Stimulated activated naive CD8-positive, alpha-beta T cell treated with anti-CD3 and anti-CD28 coated beads, Interleukin-15, Interleukin-2, amounts not matched to agents 100 U/mL and 50 U/mL, for 24 hours (primary cell): ENCODE results near the gene LDB2.
"Not testable (repeated sequence)": the region's sequence is repeated elsewhere in the genome, so short reads cannot be mapped to it uniquely, and the experiment has no call there.

Source experiments
- ATAC-seq: fragments of 150-1000 bp; cut with Tn5 transposase; one replicate; pipeline ENCODE4 v1.10.0; 2021
- DNase-seq: peaks from one replicate; pipeline ENCODE4 v3.0.0; 2021

LDB2 gene

DNA sequence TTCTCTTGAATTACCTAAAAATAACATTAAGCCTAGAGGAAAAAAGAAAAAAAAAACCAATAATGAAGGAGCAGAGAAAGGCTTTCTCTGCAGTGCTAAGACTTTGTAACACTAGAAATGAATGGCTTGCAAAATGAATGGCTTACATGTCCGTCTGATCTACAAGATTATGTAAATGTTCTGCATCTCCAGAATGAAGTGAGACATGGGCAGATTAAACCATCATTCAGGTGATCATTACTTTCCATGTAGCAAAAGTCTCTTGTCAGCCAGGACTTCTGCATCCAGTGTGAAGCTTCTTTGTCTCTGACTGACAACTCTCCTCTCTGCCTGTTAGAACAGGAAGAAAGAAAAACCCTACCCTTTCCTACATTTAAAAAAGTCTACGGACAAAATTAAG is 304.3 kb downstream of the LDB2 start:
- DNase-seq (no peak), ATAC-seq (no peak)

DNA sequence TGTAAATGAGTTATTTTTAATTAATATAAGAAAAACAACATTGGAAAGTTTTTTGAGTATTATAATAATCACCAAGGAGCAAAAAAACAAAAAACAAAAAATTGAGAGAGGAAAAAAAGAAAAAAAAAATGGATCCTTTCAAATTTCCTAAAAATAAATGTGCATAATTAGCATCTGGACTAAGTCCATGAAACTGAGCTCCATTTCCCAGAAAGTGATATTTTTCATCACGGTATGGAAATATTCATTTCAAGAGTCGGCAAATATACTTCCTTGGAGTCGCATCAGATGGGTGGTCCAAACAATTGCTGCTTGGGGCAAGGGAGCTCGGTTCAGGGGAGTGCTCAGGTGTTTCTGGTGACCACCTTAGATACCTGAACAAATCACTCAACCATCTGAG is 305.1 kb downstream of the LDB2 start:
- DNase-seq = no peak
- ATAC-seq = no peak

DNA sequence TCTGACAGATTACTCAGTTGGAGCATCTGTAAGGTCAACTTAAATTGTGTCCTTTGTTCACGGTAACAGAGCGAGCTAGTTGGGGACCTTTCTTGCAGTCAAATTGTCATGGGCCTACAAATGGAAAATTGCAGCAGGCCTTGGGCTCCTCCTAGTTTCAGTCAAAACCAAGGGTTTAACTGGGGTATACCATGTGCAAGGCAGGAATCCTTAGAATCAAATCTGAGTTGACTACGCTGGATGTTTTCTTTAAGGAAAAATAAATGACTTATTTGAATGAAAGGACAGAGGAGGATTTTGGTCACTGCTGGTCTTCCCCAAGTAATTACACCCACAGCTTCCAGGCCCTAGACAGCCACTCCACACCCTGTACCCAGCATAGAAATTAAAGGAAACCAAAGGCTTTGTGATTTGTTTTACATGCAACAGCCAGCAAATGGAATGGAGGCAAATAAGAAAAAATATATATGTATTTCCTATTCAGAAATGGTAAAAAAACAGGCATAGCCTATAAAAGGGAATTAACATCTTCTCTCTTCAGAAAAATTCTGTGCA is 307.1 kb downstream of the LDB2 start:
- no peak for ATAC-seq
- DNase-seq = no peak

DNA sequence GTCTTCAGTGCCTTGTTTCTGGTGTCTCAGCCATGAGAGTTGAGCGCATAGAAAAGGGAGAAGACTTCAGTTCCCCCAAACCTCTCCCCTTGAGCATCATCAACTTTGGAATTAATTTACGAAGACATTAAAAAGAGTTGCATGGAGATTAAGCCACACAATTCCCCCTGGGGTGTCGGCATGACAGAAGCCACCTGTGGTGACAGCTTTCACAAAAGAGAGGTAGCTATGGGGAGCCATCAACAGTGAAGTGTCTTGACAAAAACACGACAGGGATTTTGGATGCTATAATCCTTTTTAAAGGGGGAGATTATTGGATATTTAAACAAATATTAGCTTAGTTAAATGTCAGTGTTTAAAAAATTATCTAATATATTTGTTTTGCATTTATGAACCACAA is 307.6 kb downstream of the LDB2 start:
- no peak for DNase-seq
- ATAC-seq = no peak

DNA sequence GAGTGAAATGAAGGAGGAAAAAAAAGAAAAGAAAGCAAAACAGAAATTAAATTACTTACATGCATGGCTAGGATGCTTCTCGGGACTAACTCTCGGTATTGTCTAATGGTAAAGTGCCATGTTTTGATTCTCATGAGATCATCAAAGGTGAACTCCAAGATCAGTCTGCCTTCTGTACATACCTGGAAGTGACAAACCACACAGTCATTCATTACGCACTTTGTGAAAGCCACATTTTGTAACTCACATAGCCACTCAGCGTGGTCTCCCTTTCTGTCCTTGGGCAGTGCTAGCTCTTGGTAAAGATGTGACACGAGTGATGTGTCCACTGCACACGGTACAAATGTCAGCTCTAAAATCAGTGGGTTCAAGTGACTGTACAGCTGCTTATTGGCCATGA is 309.8 kb downstream of the LDB2 start:
- DNase-seq = no peak
- no peak for ATAC-seq

DNA sequence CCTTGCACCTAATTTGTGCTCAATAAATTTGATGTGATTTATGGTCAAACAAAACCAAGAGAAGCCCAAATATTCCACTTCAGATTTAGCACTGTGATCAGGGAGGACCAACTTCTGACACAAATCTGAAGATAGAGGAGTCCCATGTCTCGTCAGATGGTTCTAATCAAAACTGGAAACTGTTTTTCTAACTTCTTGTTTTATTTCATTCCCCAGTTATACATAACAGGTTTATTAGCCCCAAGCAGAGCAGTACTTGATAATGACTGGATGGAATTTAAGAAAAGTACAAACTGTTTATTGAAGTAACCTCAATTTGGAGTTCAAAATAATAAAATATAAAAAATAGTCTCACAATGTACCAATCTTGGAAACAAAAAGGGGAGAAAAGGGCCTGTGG is 310.3 kb downstream of the LDB2 start:
- ATAC-seq (no peak), DNase-seq (no peak)

DNA sequence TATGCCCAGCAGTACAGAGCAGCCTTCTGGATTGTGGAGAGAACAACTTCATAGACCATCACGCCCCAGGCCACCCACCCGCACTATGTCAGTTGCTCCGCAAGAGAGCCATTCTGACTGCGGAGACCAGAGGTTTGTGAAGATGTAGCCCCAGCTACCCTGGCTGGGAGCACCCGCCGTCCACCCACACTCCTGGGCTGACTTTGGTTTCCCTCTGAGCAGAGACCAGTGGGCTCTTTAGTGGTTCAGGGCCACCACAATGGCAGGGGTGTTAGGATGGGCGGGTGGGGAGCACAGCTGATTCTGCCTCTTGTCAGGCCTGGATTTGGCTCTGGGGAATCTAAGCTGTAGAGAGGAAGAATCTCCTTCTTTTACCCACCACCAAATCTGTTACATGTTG is 313.4 kb downstream of the LDB2 start:
- no peak for ATAC-seq
- DNase-seq = no peak

DNA sequence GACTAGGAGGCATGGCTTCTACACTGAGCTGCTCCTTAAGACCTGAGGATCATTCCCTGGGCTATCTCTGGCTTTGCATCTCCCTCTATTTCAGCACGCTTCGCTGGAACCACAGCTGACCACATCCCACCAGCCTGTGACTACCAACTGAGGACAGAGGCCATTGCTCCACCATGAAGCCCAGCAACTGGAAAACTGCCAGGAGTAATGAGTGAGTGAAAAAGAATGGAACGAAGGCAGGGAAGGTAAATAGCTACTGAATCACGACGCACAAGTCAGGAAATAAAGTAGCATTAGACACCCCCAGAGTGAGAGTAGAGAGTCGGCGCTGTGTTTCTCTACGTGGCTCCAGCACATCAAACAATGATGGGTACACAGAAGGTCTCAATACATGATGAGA is 314.7 kb downstream of the LDB2 start:
- ATAC-seq (no peak), DNase-seq (no peak)

DNA sequence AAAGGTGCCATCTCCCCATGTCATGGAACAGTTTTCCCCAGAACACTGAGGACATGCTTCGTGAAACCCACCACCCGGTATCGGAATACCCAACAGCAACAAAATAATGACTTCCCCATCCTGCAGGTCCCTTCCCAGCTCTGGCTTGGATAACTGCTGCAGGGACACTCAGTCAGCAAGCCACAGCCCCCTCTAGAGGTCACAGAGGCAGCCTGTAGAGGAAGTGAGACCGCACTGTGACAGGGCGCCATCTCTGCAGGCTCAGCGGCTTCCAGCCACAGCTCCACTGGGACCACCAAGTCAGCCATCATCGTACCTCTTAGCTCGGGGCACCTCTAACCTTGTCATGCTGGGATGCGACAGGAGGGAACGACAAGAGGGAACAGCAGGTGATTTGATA is 315.9 kb downstream of the LDB2 start:
- ATAC-seq = no peak
- DNase-seq = no peak

DNA sequence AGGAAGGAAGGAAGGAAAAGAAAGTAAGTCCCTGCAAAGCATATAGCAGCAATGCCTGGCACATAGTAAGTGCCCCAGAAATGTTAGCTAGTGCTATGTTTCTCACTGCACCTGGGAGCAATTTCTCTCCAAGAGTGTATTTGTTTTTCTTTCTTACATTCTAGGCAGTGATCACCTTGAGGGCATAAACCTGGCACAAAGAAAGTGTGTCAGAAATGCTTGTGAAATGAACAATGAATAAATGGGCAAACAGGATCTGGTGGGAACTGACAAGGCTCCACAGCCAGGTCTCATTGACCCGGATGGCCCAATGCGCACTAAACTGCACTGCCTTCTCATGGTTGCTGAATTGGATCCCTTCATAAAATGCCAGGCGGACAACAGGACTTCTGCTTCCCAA is 316.4 kb downstream of the LDB2 start:
- ATAC-seq (no peak), DNase-seq (no peak)

DNA sequence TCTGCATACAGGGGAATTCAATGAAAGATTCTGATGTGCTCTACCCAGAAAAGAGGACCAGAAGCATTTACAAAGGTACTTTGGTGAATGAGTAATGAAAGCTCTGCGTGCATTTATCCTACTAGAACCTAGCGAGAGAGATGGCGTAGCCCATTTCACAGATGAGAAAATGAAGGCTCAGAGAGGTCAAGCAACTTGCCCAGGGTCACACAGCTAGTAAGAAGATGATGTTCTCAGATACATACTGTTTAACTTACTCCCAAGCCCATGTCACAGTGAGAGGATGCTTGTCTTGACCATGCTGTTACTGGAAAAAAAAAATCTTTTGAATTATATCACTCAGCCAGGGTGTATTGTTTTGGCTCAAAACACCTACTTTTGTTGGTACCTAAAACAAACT is 317.3 kb downstream of the LDB2 start:
- DNase-seq (no peak), ATAC-seq (no peak)

DNA sequence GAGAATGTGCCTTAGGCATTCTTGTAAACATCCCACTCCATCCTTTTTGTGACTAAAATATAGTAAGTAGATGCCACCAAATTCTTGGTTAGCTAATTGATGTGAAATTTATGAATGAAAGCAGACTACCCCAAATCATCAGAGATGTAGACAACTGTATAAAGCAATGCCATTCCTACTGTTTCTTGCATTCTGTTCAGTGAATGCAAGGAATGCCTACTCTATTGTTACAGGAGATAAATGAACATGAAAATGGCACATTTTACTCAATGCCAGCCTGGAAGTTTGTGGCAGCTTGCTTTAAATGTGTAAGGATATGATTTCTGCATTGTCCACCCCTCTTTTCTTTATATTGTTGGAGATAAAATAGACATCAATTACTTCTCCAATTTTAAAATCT is 317.9 kb downstream of the LDB2 start:
- ATAC-seq (no peak), DNase-seq (no peak)

DNA sequence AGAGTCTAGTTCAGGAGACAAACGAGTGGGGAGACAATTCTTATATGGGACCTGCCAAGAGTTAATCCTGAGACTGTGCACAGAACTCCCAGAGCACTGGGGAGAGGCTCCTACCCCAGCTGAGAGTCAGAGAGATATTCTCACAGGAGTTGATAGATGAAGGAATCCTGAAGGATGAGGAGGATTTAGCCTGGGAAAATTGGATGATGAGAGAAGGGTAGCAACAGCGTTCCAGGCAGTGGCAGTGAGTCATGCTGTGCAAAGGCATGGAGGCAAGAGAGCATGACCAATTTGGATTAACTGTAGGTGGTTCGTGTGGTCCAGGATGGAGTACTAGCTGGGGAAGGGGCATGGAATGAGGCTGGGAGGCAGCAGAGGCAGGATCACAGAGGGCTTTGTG is 318.6 kb downstream of the LDB2 start:
- ATAC-seq (no peak), DNase-seq (no peak)

DNA sequence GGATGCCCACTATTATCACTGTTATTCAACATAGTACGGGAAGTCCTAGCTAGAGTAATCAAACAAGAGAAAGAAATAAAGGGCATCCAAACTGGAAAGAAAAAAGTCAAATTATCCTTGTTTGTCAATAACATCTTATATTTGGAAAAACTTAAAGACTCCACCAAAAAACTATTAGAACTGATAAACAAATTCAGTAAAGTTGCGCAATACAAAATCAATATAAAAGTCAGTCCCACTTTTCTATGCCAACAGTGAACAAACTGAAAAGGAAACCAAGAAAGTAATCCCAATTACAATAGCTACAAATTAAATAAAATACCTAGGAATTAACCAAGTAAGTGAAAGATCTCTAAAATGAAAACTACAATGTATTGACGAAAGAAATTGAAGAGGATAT is 321.3 kb downstream of the LDB2 start:
- no peak for DNase-seq

DNA sequence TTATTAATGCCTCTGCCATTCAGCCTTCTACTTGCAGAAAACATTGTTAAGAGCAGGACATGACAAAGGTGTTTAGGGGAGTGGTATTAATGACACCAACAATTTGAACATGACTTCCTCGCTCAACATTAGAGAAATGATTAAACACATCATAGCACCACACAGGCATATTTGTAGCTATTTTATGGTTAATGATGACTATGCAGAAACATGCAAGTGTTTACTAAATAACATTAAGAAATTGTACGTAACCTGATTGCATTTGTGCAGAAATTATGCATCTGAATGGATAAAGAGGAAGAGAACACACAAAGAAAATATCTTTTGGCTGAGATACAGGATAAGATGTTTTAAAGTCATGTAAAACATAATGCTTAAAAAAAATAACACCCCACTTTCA is 323.5 kb downstream of the LDB2 start:
- ATAC-seq = no peak
- DNase-seq = no peak

More for the DNA sequence above, 321.3 kb downstream of the LDB2 start:
- ATAC-seq = no peak

DNA sequence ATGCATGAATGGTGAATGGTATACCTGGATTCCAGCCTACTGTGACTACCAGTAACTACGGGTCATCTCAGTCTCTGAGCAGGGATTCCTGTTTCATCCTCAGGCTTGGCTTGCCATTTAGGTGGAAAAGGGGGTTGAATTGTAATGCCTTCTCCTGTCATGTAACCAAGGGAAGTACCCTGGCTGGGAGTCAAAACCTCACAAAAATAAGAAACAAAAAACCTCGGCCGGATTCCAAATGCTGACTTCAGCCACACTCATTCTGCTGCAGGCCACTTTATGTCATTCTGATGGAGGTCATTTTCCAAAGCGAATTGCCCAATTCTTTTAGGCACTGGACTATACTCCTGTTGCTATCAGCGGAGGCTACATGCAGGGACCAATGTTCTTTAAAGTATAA is 324.7 kb downstream of the LDB2 start:
- ATAC-seq = no peak

DNA sequence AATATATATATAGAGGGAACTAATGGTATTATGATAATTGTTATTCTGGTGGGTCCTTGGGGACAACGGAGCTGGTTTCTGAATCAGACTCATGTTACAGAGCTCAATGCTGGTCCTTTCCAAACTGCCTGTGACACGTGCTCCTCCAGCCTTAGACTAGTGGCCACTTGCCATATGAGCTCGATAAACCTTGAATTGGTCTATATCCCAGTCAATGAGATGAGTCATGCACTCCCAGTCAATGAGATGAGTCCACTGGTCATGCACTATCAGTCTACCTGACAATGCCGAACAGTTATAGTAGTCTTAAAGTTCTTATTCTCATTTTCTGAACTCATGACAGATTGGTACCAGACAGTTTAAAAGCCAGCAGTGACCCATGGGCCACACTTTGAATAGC is 325.2 kb downstream of the LDB2 start:
- ATAC-seq (no peak), DNase-seq (no peak)

More for the DNA sequence above, 324.7 kb downstream of the LDB2 start:
- DNase-seq = no peak

DNA sequence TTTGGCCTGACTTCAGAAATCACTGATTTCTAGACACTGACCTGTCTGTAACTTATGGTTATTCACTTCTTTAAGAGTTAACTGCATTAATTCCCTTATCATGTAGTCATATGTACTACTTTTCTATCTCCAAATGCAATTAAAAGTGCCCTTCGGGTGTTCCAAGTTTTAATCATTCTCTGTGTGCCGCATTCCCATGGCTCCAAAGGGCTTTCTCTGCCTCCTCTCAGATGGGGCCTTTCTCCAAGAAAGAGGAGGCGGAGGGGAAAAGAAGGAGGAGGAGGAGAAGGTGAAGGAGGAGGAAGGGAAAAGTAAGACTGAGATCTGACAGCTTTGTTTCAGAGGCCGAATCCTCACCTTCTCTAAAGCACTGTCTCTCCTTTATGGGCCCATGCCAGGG is 325.8 kb downstream of the LDB2 start:
- no peak for ATAC-seq
- no peak for DNase-seq

DNA sequence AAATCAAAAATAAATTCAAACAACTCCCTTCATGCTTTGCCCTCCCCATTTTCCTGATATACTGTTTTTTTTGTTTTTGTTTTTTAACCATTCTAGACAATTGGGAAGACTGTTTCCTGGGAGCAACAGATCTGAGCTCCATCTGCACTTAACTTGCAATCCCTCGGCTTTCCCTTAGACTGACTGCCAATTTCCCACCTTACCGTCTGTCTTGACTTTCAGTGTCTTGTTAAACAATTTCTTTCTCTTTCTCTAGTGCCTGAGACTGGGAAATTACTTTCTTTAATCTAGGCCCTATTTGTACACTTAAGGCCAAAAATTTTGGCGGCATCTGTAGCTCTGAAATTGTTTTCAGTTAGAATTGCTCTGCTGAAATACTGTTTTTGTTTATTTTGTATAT is 326.3 kb downstream of the LDB2 start:
- DNase-seq = no peak
- no peak for ATAC-seq

DNA sequence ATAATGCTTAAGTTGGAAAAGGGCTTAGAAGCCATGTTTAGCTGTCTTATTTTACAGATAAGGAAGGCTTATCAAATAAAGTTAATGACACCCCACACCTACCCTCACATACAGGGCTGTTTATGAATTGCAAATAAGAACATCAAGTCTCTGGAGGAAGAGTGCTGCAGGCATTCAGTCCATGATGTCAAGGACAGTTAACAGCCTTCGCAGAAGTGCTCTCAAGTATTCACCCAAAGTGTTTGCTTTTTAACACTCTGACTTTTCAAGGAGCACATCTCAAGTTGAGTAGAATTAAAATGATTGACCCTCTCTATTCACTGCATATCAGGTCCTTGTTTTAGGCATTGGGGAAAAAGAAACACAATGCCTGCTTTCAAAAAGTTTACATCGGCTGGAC is 328.7 kb downstream of the LDB2 start:
- ATAC-seq (no peak), DNase-seq (no peak)

DNA sequence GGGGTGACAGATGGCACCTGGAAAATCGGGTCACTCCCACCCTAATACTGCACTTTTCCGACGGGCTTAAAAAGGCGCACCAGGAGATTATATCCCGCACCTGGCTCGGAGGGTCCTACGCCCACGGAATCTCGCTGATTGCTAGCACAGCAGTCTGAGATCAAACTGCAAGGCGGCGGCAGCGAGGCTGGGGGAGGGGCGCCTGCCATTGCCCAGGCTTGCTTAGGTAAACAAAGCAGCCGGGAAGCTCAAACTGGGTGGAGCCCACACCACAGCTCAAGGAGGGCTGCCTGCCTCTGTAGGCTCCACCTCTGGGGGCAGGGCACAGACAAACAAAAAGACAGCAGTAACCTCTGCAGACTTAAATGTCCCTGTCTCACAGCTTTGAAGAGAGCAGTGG is 341.1 kb downstream of the LDB2 start:
- DNase-seq, ATAC-seq: not testable (repeated sequence)

DNA sequence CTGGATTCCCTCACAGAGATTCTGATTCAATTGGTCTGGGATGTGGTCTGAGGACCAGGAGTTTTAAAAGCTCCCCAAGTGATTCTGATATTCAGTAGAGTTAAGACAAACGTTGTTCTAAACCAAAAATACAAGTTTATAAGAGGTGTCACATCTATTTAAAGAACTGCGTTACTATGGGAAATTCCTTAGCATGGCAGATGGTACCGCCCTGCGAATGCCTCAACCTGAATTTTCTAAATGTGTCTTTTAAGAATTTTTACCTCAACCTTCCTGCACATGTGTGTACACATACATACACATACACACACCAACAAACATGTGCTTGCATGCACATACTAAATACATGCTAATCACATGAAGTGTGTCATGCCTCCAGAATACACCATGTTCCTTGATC is 343.3 kb downstream of the LDB2 start:
- ATAC-seq (no peak), DNase-seq (no peak)

DNA sequence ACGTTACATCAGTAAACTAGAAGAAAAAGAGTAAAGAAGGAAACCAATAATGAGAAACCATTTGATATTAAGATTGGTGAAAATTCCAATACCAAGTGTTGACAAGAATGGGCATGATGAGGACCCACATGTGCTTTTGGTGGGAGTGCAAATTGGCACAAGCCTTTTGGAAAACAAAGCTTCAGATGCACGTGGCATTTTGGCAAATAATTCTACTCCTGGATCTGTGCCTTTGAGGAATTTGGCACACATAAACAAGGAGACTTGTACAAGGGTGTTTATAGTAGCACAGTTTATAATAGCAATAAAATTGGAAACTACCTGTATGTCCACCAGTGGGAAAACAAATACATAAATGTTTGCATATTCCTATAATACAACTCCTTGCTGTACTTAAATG is 347.9 kb downstream of the LDB2 start:
- no peak for DNase-seq
- no peak for ATAC-seq

DNA sequence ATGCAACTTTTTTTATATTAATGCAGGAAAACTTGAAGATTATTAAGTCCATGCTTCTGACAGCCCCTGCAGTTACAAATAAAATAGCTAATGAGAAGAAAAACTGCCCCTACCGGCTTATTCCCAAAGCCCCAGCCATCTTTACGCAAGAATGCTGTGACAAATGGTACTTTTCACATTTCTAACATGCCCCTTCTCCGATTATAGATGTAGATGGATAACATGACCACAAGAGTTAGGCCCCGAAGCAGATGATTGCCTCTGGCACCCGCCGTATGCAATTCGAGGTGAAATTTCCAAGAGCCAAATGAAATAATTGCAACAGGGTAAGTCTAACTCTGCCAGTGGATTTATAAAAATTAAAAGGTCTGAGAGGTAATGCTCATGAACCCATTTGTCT is 352.8 kb downstream of the LDB2 start:
- no peak for ATAC-seq
- DNase-seq = no peak

DNA sequence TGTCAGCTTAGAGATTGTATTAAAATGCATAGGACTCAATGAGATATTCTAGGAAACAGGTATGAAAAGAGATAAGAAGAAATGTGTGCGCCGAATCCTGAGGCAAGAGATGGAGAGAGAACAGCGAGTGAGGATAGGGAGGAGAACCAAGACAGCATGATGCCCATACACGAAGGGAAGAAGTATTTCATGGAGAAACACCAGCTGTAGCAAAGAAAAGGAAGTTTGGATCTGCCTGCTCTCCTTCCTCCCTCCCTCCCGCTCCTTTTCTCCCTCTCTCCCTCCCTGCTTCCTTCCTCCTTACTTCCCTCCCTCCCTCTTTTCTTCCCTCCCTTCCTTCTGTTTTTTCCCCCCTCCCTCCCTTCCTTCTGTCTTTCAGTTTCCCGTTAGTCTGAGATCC is 353.6 kb downstream of the LDB2 start:
- DNase-seq (no peak), ATAC-seq (no peak)
